NCI-H2029 (cell line): ENCODE results near the gene ADA.
A peak's percentile ranks its signal among the peaks of the same experiment; 100 is the strongest.
"Not testable (repeated sequence)": the region's sequence is repeated elsewhere in the genome, so short reads cannot be mapped to it uniquely, and the experiment has no call there.

ENCODE experiments used
- DNase-seq: peaks from one replicate; lab custom pipeline; 2025; lab: John Stamatoyannopoulos, UW

Gene ADA

GRCh38 chr20:44678990-44679611 is 27.6 kb upstream of the ADA start:
- no peak for DNase-seq

- no peak for DNase-seq
Observed at GRCh38 chr20:44678242-44678641, 26.7 kb upstream of the ADA start.

GRCh38 chr20:44672318-44672902 is 20.9 kb upstream of the ADA start:
- DNase-seq, result not testable (repeated sequence)

GRCh38 chr20:44671541-44671940 is 20.0 kb upstream of the ADA start:
- DNase-seq, result not testable (repeated sequence)

GRCh38 chr20:44670851-44671250 is 19.4 kb upstream of the ADA start:
- DNase-seq, result not testable (repeated sequence)

GRCh38 chr20:44666066-44666465 is 14.6 kb upstream of the ADA start:
- DNase-seq, result no peak

- DNase-seq, result no peak
Observed at GRCh38 chr20:44664131-44664530, 12.6 kb upstream of the ADA start.

- DNase-seq, result no peak
Observed at GRCh38 chr20:44662261-44662660, 10.8 kb upstream of the ADA start.

GRCh38 chr20:44660581-44660980 is 9.1 kb upstream of the ADA start:
- DNase-seq, result no peak

- no peak for DNase-seq
Observed at GRCh38 chr20:44659931-44660330, 8.4 kb upstream of the ADA start.

- DNase-seq, result no peak
Observed at GRCh38 chr20:44658810-44659209, 7.3 kb upstream of the ADA start.

- no peak for DNase-seq
Observed at GRCh38 chr20:44657875-44658274, 6.4 kb upstream of the ADA start.

GRCh38 chr20:44656448-44656847 is 4.9 kb upstream of the ADA start:
- no peak for DNase-seq

GRCh38 chr20:44654210-44654609 is 2.7 kb upstream of the ADA start:
- DNase-seq, result not testable (repeated sequence)

GRCh38 chr20:44653546-44653945 is 2.0 kb upstream of the ADA start:
- DNase-seq, result no peak

- DNase-seq, result no peak
Observed at GRCh38 chr20:44651434-44651683, 140 bp downstream of the ADA start.

- no peak for DNase-seq
Observed at GRCh38 chr20:44650771-44651433, 597 bp downstream of the ADA start.

GRCh38 chr20:44649976-44650375 is 1.5 kb downstream of the ADA start:
- no peak for DNase-seq

GRCh38 chr20:44649126-44649525 is 2.4 kb downstream of the ADA start:
- no peak for DNase-seq

- no peak for DNase-seq
Observed at GRCh38 chr20:44648579-44648978, 2.9 kb downstream of the ADA start.

- no peak for DNase-seq
Observed at GRCh38 chr20:44648068-44648467, 3.4 kb downstream of the ADA start.

GRCh38 chr20:44646641-44647274 is 4.7 kb downstream of the ADA start:
- DNase-seq, result no peak

GRCh38 chr20:44646023-44646640 is 5.4 kb downstream of the ADA start:
- DNase-seq, result peak; percentile 52
